NOMO-1 (cell line): ENCODE results near the gene PLXDC1.

Experiments
- DNase-seq, 2 experiments: peaks; one replicate each; lab custom pipeline; 2025; ENCODE audit not compliant: unreplicated experiment in 2 of 2; lab: John Stamatoyannopoulos, UW

PLXDC1 gene

DNA sequence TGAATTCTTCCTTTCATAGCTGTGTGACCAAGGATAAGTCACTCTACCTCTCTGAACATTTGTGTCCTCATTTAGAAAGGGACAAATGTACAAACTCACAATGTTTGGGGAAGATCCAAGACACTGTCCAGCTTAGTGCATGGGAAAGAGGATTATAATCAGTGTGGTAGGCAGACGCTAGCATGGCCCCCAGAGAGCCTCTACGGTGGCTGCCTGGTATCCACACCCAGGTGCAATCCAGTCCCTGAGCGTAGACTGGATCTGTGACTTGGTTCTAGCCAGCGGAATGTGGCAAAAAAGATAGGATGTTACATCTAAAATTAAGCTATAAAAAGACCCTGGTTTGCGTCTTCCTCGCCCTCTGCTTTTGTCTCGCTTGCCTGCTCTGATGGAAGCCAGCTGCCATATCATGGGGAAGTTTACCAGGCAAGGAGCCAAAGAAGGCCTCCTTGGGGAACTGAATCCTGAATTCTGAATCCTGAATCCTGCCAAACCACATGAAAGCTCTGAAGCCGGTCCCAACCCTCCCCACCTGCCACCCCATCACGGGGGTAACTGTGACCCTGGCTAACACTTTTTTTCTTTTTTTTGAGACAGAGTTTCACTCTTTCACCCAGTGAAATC lies 51.7 kb downstream of the PLXDC1 start:
- no peak for DNase-seq

DNA sequence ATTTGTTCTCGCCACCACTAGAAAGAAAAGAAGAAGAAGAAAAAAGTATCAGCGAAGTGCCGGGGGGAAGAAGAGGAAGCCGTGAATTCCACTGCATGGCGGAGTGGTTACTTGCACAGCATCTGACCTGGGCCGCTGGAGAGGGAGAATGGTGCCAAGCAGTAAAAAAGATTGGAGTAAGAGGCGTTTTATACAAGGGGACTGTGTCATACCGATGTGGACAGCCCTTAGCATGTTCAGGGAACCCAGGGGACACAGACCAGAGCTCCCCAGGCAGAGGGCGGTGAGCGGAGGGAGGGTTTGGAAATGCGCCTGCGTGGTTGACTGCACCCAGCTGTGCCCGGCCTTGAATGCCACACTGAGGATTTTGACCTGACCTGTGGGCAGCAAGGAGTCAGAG lies 52.8 kb downstream of the PLXDC1 start:
- DNase-seq: peak; percentile 45 to 50

DNA sequence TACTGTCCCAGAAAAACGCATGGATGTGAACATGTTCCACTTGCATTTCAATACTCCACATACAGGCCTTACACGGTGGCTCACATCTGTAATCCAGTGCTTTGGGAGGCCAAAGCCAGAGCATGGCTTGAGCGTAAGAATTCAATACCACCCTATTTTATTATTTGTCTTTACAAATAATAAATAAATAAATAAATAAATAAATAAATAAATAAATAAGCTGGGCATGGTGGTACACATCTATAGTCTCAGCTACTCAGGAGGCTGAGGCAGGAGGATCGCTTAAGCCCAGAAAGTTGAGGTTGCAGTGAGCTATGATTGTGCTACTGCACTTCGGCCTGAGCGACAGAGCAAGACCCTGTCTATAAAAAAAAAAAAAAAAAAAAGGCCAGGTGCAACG lies 53.9 kb downstream of the PLXDC1 start:
- DNase-seq: no peak

DNA sequence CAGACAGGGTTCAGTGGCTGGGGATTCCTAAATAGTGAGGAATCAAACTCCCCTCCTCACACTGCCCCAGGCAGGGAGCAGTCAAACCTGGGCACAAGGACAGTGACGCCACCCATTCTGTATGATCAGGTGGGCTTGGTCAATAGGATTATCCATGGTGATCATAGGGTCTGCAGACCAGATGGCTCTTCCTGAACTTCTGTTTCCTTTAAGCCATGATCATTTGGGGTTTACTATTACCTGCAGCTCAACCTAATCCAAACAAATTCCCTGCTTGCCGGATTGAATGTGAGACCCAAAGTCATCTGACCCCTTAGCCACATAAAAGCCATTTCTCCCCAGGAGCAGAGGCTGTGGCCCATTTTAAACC lies 54.3 kb downstream of the PLXDC1 start:
- no peak for DNase-seq

DNA sequence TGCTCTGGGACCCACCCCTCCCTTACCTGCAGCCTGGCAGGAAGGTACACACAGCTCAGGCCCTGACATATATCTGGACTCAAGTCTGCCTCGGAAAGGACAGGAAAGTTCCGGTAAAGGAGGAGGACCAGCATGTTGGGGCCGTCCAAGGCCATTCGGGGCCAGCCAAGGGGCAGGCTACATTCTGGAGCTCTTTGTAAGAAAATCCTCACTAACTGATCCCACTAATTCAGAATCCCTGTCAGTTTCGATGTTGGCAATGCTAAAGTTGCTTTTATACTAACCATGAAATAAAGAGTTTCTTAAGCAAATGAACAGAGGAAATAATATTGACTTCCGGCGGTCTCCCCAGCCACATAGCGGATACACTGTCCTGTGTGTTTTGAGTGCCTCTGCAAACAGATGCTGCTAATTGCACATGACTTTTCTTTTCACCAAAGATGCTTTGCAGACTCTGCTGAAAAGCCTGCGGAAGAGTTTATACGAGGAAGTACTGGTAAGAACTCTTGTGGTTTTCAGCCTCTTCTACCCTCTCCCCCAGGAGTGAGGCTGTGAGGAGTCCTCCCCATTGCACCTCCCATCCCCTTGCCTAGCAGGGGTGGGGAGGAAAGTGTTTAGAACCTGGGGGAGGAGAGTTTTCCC lies 54.8 kb downstream of the PLXDC1 start:
- peak in 1 of 2 experiments; percentile 58 for DNase-seq

DNA sequence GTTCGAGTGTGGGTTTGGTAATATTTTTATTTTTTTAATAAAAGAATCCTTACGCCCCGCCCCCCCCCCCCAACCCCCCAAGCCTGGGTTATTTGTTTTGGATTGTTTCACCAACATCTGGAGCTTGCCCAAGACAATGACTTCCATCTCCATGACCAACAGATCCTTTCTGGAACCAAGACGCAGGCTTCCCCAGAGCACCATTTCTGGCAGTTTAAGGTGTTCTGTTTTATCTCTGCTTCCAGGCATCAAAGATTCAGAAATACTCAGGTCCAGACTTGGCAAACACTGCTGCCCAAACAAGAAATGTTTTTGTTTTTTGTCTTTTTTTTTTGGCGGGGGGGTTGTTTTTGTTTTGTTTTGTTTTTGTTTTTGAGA lies 56.1 kb downstream of the PLXDC1 start:
- no peak for DNase-seq

DNA sequence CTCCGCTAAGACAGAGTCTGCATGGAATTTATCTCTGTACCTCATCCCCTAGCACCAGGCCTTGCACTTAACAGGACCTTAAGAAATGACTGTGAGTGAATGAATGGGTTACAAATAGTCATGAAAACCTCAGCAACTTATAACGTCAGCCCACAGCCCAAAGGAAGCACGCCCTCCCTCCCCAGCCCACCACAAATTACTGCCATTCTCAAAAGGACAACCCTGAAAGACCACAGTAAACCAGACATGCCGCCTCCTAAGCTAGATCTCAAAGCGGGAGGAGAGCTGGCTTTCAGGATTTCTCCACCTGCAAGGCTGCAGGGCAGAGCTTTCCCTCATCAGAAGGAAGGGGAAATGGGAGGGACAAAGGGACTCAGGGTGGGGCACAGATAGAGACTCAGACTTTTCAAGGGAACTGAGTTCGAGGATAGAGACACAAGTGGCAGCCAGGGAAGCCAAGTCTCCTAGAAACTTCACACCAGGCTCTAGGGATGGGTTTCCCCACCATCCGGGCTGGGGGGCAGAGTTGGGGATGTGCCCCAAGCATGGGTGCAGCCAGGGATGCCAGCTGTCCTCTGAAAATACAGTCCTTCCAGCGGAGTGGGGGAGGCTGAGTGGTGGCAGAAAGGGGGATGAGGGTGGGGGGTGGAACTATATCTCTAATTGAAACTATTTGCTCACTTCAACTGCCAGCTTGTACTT lies 56.7 kb downstream of the PLXDC1 start:
- DNase-seq: peak in 1 of 2 experiments; percentile 34

DNA sequence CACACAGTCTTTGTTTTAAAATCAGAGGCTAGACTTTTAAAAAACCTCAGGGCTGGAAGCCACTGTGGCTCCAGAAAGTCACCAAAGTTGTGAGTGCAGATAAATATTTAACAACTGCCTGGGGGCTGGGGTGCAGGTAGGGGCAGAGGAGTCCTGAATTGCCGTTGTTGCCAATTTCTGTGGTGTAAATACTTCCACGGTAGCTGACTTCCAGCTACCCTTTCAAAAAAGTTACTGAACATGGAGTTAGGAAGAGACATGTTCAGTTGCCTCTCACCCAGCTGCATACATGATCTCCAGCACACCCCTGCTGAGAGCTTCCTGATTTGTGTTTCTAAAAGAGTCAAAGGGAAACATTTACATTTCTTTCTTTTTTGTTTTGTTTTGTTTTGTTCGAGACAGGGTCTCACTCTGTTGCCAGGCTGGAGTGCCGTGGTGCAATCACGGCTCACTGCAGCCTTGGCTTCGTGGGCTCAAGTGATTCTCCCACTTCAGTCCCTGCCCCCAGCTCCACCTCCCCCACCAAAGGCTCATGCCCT lies 58.7 kb downstream of the PLXDC1 start:
- DNase-seq: peak in 1 of 2 experiments; percentile 64

DNA sequence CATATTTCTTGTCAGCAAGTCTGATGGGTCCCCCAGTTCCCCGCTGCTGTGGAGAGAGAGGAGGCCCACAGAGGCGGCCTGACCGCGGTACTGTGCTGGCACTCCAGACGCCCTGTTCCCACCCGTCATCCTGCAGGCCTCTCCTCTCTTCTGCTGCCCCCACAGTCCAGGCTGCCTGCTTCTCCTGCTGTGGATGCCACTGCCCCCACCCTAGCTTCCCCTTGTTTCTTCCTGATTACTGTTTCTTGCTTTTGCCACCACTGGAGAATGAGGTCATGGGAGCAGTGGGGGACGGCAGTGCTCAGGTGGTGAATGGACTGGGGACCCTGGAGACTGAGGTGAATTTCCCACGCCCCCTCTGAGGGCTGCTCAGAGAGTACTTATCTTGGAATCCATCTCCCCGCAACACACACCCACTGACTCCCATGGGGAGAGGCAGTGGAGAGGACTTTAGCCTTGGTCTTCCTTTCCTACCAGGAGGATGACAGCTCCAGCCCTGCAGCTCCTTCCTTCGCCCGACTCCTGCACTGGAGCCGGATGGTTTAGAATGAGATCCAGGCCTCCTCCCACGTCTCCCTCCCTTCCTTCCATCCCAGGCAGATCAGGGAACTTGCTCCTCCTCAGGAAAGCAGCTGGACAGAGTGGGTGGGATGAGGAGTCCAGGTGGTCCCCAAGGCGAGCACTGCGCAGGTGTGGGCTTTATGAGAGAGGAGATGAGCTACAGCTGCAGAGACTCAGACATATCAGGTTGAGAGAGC lies 60.4 kb downstream of the PLXDC1 start:
- DNase-seq: no peak

DNA sequence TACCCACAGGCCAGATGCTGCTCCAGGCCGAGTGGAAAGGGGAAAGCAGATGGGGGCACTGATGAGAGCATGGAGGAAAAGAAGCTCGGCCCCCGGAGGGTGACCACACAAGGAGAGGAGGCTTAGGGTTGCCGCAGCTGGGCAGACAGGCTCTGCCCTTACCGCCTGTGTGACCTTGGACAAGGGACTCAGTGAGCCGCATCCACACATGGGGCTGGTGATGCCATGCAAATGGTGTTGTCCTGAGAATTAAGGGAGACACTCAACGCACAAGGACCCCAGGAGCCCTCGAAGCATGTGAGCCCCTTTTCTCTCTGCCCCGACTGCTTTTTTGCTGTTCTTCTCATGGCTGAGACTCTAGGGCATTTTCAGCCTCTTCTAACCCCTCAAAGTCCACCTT lies 61.0 kb downstream of the PLXDC1 start:
- DNase-seq: no peak

DNA sequence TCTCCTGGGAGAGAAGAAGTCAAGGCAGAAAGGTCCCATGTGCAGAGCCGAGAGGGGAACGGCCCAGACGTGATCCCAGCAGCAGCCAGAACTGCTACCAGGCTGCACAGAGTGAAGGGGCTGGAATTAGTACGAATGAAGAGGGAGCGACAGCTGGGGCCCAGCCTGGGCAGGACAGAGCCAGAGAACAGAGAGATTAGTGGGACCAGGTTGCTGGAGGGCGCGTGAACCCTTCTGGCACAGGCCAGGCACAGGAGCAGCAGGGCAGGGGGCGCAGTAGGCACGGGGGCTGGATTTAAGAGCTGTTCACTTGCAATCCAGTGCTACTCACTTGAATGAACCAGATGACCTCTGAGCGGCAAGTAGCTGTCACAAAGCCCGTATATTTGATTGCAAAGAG lies 66.9 kb downstream of the PLXDC1 start:
- no peak for DNase-seq

DNA sequence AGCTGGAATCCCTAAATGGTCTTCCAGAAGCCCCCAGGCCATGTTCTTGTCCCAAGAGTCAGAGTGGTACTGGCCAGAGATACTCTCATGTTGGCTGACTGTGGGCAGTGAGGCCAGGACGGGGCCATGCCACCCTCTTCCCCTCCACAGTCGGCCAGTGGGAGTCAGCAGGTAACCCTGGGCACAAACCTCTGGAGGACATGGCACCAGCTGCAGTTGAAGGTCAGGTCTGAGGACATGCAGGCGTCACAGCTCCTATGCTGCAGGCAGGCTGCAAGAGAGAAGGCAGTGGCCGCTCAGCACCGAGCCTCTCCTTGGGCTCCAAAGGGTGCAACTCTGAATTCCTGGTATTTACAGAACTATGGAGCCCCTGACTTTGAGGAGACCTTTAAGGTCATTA lies 68.2 kb downstream of the PLXDC1 start:
- no peak for DNase-seq

DNA sequence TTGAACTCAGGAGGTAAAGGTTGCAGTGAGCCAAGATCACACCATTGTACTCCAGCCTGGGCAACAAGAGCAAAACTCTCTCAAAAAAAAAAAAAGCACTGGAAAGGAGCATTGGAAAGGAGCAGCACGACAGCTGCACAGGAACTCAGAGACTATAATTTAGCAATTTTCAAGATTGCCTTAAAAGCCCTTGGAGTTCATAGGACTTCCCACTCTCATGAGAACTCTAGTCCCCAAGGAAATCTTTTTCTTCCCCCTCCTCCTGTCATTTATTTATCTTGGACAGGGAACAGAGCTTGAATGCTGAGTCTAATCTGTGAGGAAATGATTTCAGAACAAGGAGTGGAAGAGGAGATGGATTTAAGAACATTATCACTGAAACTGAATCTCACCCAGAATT lies 69.0 kb downstream of the PLXDC1 start:
- DNase-seq: no peak

DNA sequence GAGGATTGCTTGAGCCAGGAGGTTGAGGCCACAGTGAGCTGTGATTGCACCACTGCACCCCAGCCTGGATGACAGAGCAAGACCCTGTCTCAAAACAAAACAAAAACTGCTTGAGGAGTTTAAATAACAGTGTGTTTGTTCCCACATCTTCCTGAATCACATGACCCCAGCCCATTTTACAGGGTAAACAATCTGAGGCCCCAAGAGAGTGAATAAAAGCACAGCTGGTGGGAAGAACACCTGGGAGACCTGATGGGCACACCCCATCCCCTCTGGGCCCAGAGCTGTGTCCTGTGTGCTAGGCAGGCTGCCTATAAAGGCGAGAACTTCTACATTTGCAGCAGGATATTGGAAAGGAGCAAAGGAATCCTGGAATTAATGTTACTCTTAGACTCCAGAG lies 69.6 kb downstream of the PLXDC1 start:
- DNase-seq: no peak

DNA sequence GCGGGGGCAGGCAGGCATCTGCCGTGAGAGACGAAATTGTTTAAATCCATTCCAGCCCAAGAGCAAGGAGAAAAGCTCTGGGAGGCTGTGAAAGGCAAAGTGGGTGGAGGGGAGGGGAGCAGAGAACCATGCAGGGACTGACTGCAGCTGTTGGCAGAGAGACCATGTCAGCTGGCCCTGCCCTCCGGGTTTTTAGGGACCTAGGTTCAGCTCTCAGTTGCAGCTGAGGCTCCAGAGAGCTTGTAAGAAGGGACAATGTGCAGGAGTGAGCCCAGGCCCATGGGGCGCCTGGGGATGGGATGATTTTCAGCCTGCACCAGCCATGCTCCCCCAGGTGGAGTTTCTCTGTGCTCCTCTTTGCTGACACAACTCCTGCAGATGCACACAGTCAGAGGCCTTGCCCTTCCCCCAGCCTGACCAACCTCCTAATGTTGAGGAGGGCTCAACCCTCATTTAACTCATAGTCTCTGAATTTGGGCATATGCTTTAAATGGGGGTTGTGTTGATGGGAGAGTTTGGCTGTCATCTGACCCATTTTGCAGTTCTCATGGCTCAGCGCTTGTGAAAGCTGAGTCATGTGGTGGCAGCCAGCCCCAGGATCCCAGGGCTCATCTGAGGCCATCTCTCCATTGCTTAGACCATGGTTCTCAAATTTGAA lies 70.9 kb downstream of the PLXDC1 start:
- no peak for DNase-seq

DNA sequence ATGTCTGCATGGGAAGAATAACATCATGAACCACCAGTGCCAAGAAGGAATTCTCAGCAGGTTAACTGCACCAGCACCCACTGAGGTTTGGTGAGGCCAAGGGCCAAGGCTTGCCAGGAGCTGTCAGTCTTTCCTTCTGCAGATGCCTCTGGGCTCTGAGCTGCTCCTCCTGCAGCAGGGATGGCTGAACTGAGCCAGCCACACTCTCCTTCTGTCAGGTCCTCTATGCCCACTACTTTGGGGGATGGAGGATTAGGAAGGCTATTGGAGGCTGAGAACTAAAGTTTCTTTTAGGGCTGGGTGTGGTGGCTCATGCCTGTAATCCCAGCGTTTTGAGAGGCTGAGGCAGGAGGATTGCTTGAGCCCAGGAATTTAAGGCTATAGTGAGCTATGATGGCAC lies 71.6 kb downstream of the PLXDC1 start:
- DNase-seq: no peak

DNA sequence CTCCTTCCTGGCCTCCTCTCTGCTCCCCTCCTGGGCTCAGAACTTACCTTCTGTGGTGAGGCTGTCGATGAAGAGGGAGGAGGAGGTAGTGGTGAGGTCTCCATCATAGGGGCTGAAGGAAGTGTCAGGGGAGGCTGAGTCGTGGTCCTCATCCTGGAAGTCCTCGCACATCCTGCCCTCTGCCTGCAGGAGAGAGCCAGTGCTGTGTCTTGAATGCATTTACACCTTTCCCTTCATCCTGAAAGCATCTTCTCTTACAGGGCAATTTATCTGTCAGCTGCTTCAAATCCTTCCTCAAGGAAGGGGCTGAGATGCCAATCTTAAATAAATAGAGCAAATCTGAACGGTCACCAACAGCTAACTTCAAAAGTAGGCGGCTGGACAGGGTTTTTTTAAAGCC lies 73.6 kb downstream of the PLXDC1 start:
- DNase-seq: no peak

DNA sequence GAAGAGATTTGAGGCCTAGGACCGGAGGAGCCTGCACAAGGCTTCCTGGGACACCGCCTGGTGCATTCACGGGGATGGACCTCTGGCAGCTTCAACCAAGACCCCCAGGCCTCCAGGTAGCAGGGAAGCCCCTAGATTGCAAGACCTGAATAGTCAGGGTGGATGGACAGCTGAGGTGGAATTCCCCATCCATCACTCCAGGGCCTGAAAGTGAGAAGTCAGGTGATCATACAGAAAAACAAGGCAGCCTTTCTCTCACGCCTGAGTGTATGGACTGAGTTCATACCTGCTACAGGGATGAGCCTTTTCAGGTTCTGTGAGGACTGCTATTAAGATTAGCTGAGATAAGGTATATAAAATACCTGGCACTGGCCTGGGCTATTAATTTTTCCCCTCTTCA lies 74.2 kb downstream of the PLXDC1 start:
- DNase-seq: no peak

DNA sequence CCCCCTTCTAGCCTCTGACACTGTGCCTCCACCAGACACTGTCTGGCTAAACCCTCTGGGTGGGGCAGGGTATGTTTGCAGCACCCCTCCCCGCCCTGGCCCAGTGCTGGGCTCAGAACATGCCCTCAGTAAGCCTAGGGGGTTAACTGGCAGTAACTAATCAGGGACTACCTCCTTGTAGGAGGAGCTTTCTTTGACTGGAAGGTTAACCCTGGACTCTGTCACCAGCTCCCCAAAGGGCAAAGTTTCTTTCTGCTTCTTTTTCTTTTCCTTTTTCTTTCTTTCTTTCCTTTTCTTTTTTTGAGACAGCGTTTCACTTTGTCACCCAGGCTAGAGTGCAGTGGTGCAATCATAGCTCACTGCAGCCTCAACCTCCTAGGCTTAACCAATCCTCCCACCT lies 76.8 kb downstream of the PLXDC1 start:
- no peak for DNase-seq

DNA sequence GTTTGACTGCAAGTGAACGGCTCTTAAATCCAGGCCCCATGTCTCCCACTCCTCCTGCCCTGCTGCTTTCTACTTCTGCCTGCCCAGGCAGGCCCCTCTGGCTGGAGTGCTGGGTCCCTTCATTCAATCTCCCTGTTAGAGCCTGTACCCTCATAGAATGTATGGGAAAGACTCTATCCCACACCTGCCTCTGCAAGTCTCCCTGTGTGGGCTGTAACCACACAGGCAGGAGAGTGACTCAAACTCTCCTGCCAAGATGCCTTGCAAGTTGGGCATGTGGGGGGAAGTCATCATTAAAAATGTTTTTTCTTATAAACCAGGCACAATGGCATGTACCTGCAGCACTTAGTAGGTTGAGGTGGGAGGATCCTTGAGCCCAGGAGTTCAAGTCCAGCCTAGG lies 77.5 kb downstream of the PLXDC1 start:
- DNase-seq: no peak

DNA sequence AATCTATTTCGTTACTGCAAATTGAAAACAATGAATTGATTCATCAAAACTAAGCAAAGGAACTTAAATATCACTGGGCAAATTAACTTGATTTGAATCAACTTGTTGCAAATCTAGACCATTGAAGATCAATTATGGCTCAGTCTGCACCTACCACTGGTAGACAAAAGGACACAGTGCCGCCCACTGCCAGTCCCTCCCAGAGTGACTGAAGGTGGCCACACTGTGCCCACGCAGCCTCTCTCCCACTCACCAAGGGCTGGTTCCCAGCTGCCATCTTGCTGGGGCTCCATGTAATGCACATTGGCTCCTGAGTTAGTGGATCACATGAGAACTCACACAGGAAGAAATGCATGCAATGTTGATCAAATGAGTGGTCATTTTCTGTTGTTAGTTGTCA lies 78.1 kb downstream of the PLXDC1 start:
- DNase-seq: no peak
